Skeletal muscle tissue (tissue), 4 donors: ENCODE data around the gene TRAF7. TPM values are rescaled to one million over a fixed set of nuclear protein-coding genes. Genes with fewer than 3 reads are reported as not detected.

Source experiments
- H3K27ac ChIP-seq: one replicate; pipeline ENCODE4 v1.7.0; 2013; ENCODE audit warnings: mild to moderate bottlenecking, low read depth, low read length, inconsistent platforms
- H3K27me3 ChIP-seq, 3 donors: one replicate each; pipeline ENCODE4 v1.7.0; 2013; ENCODE audit warnings: low read length in 3 of 3; ENCODE audit not compliant: control insufficient read depth in 3 of 3, insufficient read depth in 3 of 3
- H3K36me3 ChIP-seq, 3 donors: one replicate each; pipeline ENCODE4 v1.7.0; 2013; ENCODE audit warnings: low read length in 3 of 3; ENCODE audit not compliant: control insufficient read depth in 3 of 3, insufficient read depth in 3 of 3
- H3K4me1 ChIP-seq, 3 donors: one replicate each; pipeline ENCODE4 v1.7.0; 2013; ENCODE audit warnings: low read length in 3 of 3, mild to moderate bottlenecking in 3 of 3; ENCODE audit not compliant: control insufficient read depth in 3 of 3, insufficient read depth in 3 of 3
- H3K4me3 ChIP-seq, 3 donors: one replicate each; pipeline ENCODE4 v1.7.0; 2013; ENCODE audit warnings: low read length in 3 of 3
- H3K9ac ChIP-seq, 3 donors: one replicate each; pipeline ENCODE4 v1.7.0; 2013; ENCODE audit warnings: low read length in 3 of 3, mild to moderate bottlenecking in 3 of 3, moderate library complexity in 2 of 3, low read depth in 1 of 3
- H3K9me3 ChIP-seq, 3 donors: one replicate each; pipeline ENCODE4 v1.7.0; 2013; ENCODE audit warnings: low read length in 3 of 3; ENCODE audit not compliant: control insufficient read depth in 3 of 3
- total RNA-seq: library from RNA; depleted of rRNA; stranded (reverse); fragments of >200 nt; gene quantifications from one replicate; pipeline ENCODE4 v1.2.3, GENCODE V29; 2014
- donor health status: Osteomylitis.

The TRAF7 gene
- total RNA-seq, 1 donor from 2014 or later, result 24.0 TPM

GRCh38 chr16:2180962-2181923 lies 25.7 kb downstream of the TRAF7 start:
- H3K9me3 ChIP-seq, result no peaks in the 10 kb centered on the region
- H3K27me3 ChIP-seq, result no peaks in the 10 kb centered on the region

DNA sequence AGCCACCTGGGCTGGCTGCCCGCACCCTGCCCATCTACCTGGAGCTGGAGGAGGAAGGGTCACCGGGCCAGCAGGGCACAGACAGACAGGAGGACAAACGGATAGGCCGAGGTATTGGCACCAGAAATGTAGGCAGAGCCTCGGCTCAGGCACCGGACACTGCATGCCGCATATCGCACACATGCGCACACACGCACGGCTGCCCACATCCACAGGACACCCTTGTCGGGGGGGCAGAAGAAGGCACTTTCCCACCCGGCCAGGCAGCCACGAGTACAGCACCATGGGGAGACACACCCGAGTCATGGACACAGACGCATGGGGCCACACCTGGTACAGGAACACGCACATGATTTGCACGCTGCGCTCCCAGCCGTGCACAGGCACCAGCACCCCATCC lies 26.4 kb downstream of the TRAF7 start:
- Histone ChIP-seq H3K27ac (no peak overlapping the region), H3K36me3 (peaks cover under 1 to 5% (median 3%) of the 10 kb centered on the region in 3 donors), H3K4me1 (no peaks in the 10 kb centered on the region), H3K9ac (no peak overlapping the region), H3K27me3 (no peaks in the 10 kb centered on the region), H3K4me3 (no peak overlapping the region), H3K9me3 (no peaks in the 10 kb centered on the region)

More at GRCh38 chr16:2180962-2181923, 25.7 kb downstream of the TRAF7 start:
- no peak overlapping the region for H3K4me3 ChIP-seq
- H3K4me1 ChIP-seq, result no peaks in the 10 kb centered on the region
- H3K9ac ChIP-seq, result no peak overlapping the region
- no peak overlapping the region for H3K27ac ChIP-seq
- H3K36me3 ChIP-seq, result peaks cover 6 to 9% (median 7%) of the 10 kb centered on the region in 3 donors

DNA sequence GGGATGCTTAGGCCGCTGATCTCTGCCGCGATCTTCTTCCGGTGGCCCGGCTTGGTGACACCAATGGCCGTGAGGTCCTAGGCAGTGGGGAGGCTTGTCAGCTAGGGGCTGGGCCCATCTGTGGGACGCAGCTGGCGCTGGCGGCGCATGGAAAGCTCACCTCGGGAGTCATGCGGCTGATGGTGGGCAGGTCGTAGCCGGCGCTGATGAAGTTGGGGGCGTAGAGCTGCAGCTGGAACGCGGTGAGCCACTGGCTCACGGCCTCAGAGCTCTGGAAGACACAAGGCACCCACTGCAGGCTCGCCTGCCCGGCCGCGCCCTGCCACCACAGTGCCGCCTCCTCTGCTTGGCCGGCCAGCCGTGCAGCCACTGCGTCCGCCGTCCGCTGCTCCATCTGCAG lies 28.1 kb downstream of the TRAF7 start:
- no peaks in the 10 kb centered on the region for H3K36me3 ChIP-seq
- no peaks in the 10 kb centered on the region for H3K4me1 ChIP-seq
- no peaks in the 10 kb centered on the region for H3K27me3 ChIP-seq
- H3K27ac ChIP-seq, result no peak overlapping the region
- no peak overlapping the region for H3K4me3 ChIP-seq
- no peak overlapping the region for H3K9ac ChIP-seq
- H3K9me3 ChIP-seq, result no peaks in the 10 kb centered on the region

- H3K4me3 ChIP-seq, result no peak overlapping the region
- no peaks in the 10 kb centered on the region for H3K9me3 ChIP-seq
- no peak overlapping the region for H3K27ac ChIP-seq
- no peak overlapping the region for H3K9ac ChIP-seq
- H3K36me3 ChIP-seq, result no peaks in the 10 kb centered on the region
- no peaks in the 10 kb centered on the region for H3K4me1 ChIP-seq
- H3K27me3 ChIP-seq, result no peaks in the 10 kb centered on the region
These were observed 28.8 kb downstream of the TRAF7 start for GRCh38 chr16:2184346-2184745.

DNA sequence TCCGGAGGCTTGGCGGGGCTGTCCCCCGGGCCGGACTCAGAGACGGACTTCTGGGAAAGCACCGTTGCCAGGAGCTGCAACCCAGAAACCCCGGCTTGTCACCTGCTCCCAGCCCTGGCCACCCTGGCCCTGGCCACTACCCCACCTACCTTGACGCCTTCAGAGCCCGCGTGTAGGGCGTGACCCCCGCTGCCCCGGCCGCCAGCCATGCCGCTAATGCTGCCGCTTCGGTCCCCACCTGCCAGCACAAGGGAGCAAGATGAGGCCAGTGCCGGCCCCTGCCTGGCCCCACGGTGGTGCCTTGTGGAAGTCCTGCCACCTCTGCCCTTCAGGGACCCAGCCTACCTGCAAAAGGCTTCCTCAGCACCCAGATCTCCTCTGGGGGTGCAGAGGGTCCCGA lies 29.4 kb downstream of the TRAF7 start:
- no peaks in the 10 kb centered on the region for H3K4me1 ChIP-seq
- H3K4me3 ChIP-seq, result no peak overlapping the region
- no peaks in the 10 kb centered on the region for H3K9me3 ChIP-seq
- no peak overlapping the region for H3K27ac ChIP-seq
- H3K36me3 ChIP-seq, result no peaks in the 10 kb centered on the region
- no peak overlapping the region for H3K9ac ChIP-seq
- H3K27me3 ChIP-seq, result no peaks in the 10 kb centered on the region

GRCh38 chr16:2186064-2186463 lies 30.5 kb downstream of the TRAF7 start:
- no peaks in the 10 kb centered on the region for H3K27me3 ChIP-seq
- no peak overlapping the region for H3K4me3 ChIP-seq
- H3K9ac ChIP-seq, result no peak overlapping the region
- no peaks in the 10 kb centered on the region for H3K36me3 ChIP-seq
- no peaks in the 10 kb centered on the region for H3K4me1 ChIP-seq
- no peak overlapping the region for H3K27ac ChIP-seq
- no peaks in the 10 kb centered on the region for H3K9me3 ChIP-seq

DNA sequence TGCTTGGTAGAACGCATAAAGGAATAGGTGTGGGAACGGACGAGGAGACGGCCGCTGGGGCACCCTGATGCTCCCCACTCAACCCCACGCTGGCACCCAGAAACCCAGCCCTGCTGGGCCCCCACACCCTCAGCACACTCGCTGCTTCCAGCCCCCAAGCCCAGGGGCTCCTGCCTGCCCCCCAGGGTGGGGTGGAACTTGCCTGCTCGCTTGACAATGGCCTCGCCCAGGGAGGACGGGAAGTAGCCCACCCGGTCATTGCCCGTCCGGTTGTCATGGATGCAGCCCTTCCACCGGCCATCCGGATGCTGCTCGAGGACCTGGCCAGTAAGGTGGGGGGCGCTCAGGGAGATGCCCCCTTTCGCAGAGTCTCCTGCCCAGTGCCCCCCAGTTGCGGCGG lies 30.9 kb downstream of the TRAF7 start:
- no peaks in the 10 kb centered on the region for H3K27me3 ChIP-seq
- no peaks in the 10 kb centered on the region for H3K4me1 ChIP-seq
- H3K4me3 ChIP-seq, result no peak overlapping the region
- no peak overlapping the region for H3K9ac ChIP-seq
- H3K27ac ChIP-seq, result no peak overlapping the region
- H3K36me3 ChIP-seq, result no peaks in the 10 kb centered on the region
- H3K9me3 ChIP-seq, result no peaks in the 10 kb centered on the region

DNA sequence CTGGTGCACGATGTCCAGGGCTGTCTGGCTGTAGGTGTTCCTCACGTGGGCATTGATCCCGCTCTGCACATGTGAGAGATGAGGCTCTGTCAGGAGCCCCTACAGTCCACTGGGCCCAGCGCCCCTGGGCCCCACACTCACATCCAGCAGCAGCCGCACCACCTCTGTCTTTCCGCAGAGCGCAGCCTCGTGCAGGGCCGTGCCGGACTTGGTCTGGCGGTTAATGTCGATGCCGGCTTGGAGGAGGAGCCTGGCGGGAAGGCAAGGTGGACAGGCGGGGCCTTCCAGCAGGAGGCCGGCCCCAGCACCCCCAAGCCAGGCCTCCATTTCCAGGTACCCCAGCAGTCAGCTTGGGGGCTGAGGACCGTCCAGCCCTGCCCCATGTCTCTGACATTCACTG lies 31.6 kb downstream of the TRAF7 start:
- Histone ChIP-seq H3K9ac (no peak overlapping the region), H3K27ac (no peak overlapping the region), H3K9me3 (no peaks in the 10 kb centered on the region), H3K36me3 (no peaks in the 10 kb centered on the region), H3K4me1 (no peaks in the 10 kb centered on the region), H3K27me3 (no peaks in the 10 kb centered on the region), H3K4me3 (no peak overlapping the region)

GRCh38 chr16:2188395-2188794 lies 32.8 kb downstream of the TRAF7 start:
- H3K27ac ChIP-seq, result no peak overlapping the region
- peaks cover 0 to 2% (median 1%) of the 10 kb centered on the region in 3 donors for H3K27me3 ChIP-seq
- no peaks in the 10 kb centered on the region for H3K4me1 ChIP-seq
- H3K9ac ChIP-seq, result no peak overlapping the region
- H3K36me3 ChIP-seq, result no peaks in the 10 kb centered on the region
- H3K4me3 ChIP-seq, result no peak overlapping the region
- H3K9me3 ChIP-seq, result no peaks in the 10 kb centered on the region

DNA sequence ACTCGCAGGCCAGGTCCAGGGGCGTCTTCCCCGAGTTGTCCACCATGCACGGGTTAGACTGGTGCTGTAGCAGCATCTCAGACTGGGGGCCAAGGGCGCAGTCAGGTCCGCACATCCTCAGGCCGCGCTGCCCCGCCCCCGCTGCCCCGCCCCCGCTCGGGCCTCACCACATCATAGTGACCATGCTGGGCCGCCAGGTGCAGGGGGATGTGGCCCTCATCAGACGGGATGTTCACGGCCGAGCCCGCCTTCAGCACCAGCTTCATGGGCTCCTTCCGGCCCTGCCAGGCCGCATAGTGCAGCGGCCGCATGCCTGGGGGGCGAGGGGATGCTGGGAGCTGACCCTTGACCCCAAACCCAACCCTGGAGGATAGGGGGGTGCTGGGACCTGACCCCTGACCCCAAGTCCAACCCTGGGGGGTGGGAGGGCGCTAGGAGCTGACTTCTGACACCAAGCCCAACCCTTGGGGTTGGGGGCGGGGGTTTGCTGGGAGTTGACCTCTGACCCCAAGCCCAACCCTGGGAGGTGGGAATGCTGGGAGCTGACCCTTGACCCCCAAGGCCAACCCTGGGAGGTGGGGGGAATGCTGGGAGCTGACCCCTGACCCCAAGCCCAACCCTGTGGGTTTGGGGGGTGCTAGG lies 33.8 kb downstream of the TRAF7 start:
- peaks cover 9 to 11% (median 11%) of the 10 kb centered on the region in 3 donors for H3K27me3 ChIP-seq
- H3K9me3 ChIP-seq, result no peaks in the 10 kb centered on the region
- H3K9ac ChIP-seq, result no peak overlapping the region
- H3K36me3 ChIP-seq, result no peaks in the 10 kb centered on the region
- H3K4me3 ChIP-seq, result no peak overlapping the region
- no peak overlapping the region for H3K27ac ChIP-seq
- no peaks in the 10 kb centered on the region for H3K4me1 ChIP-seq
